Activated CD4-positive, CD25-positive, alpha-beta regulatory T cell treated with anti-CD3 and anti-CD28 coated beads, Interleukin-2, amount 50 U/mL, for 72 hours (primary cell): ENCODE results near the gene HIGD2A.

Source experiments
- DNase-seq: peaks from one replicate; pipeline ENCODE4 v3.0.0; 2021

Gene HIGD2A, protein sequence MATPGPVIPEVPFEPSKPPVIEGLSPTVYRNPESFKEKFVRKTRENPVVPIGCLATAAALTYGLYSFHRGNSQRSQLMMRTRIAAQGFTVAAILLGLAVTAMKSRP

DNA sequence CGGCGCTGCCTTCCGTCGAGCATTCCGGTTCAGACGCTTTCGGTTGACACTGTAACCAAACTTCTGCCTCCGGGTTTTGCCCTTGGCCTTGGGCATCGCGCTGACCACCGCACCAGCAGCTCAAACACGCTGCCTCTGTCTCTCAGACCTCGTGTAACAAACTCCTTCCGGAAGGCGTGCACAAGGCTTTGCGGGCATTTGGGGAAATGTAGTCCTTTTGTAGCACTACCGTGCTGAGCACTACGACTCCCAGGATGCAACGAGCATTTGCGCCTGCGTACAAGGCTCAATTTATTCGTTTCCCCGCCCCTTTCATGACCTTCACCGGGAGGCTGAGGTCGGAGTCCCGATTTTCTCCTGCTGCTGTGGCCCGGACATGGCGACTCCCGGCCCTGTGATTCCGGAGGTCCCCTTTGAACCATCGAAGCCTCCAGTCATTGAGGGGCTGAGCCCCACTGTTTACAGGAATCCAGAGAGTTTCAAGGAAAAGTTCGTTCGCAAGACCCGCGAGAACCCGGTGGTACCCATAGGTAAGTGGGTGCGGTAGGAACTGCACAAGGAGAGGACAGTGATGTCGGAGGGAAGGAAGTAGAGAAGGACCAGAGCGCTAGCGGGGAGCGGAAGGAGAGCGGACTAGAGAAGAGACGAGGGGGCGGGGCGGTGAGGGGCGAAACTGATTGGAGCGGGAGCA lies at the start of gene HIGD2A, which contains the start of gene NOP16:
Gene HIGD2A (plus strand): TSS at position 308 of the 691 bp plus-strand sequence. CDS start 69 bp downstream, at position 377.
Gene NOP16 (minus strand): TSS at position 155 of the 691 bp plus-strand sequence. CDS start 59 bp downstream, at position 96.
- peak; percentile 96 for DNase-seq

DNA sequence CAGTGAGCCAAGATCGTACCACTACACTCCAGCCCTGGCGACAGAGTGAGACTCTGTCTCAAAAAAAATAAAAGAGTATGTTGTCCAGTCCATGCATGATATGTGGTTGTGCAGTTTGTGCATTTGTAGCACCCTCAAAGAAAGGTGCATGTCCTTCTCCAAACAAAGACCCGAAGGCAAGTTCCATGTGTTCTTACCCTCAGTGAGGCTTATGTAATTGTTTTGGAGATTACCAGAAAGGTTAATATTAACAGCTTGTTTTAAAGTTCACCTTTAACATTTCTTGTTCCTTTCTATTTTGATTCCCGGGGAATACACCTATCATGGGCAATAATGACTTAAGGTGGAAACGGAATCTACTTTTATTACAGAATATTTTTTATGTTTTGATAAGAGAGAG lies 49.2 kb upstream of the HIGD2A start:
- no peak for DNase-seq

DNA sequence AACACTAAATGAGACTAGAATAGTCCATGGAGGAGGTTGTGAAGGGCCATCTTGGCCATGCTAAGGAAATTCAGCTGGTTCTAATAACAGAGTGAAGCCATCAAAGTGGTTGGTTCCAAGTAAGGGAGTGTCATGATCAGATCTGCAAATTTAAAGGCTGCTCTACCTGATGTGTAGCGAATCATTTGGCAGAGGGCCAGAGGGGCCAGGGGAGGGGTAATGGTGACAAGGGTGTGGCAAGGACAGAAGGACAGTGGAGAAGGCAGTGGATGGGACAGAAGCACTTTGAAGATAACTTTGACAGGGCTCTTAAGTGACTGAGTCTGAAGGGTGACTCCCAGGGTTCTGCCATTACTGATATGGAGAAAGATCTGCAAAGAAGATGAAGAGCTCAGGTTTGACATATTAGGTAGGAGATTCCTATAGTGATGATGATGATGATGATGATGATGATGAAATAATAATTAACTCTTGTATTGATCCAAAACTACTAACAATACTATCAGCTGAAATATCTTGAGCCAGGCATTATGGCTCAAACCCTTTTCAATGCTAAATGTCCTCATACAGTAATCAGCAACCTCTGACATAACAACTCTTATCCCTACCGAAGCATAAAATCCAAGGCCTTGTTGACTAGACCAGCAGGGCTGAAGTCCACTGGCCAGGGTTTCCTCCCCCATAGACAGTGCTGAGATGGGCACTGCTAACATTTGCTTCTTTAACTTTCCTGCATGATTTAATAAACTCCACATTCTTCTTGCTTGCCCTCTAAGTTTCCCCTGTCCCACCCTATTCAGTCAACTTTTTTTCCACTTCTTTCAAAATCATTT lies 47.0 kb upstream of the HIGD2A start:
- no peak for DNase-seq

DNA sequence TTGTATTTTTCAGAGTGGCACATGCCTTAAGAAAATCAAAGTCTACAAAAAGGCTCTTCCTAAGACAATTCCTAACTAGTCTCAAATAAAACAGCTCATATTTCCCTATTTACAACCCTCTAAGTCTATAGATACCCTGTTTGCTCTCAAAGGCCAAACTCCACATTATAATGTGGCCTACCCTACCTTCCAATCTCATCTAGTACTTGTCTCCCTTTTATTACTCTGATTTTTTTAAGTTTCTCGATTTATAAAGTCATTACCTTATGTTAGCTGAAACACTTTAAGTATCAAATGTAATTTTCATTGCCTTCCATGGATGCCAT lies 46.4 kb upstream of the HIGD2A start:
- no peak for DNase-seq

DNA sequence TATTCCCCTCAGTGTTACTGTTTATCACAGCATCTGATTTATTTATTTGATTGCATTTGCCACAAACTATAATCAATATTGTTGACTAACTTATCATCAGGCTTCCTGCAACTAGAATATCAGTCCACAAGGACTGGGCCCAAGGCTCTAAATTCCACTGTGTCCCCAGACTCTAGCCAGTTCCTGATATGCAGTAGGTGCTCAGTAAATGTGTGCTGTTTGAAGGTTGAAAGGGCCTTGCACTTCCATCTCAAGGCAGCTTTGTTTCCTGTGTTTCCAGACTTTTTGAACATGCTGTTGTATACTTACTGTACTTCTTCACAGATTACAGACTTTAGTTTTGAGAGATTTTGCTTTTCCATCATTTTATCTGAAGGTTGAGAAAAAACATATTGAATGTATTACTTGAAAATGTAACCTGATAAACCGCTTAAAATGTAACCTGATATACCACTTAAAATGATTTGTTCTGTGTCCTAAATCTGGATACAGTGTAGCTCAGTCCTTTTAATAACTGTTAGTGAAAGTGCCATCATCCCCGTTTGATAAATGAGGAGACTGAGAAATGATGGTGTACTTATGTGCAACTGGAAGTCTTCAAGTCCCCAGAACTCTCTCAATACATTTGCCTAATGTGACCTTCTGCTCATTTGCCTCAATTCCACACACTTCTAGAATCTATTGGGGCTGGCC lies 45.6 kb upstream of the HIGD2A start:
- DNase-seq: no peak

DNA sequence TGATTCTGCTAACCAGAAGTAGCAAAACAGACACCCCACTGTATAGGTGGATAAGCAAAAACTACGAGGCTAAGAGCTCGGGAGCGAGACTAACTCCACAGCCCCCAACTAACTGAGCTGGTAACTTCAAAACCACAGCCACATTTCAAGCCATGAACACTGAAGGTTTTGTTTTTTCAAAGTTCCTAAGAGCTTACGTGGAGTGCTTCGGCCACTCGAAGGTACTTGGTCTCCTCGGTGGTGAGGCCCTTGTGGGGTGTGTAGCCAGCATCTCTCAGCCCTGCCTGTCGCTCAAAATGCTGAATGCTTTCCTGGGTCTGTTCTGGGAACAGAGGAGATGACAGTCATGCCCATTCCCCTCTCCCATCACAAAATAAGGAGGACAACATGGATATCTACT lies 38.1 kb upstream of the HIGD2A start:
- no peak for DNase-seq

DNA sequence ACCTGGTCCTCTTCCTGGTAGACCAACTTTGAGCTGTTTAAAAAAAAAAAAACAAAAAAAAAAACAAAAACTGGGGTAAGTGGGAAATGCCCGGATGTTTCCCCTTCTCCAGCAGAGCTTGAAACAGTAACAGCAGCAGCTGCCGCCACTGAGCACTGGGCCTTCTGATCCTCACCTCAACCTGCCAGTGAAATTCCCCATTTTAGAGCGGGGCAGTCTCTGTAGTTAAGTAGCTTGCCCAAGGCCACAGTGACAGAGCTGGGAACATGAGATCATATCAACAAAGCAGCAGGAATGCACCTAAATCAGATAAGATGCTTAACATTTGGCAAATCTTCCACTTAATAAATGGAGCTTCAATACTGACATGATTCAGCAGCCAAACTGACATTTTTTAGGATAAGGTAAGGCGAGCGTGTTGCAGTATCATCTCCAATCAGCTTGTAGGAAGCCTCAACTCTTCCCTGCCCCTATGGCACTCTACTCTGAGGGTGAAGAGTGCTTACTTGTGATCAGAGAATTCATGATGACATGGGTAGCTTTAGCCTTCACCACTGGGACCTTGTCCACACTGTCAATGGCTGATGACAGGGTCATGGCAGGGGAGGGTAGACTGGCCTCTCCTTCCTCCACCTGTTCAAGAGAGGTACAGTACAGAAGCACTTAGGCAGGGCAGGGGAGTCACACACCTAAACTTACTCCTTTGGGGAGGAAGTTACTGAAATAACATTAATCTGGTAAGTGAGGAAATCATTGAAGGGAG lies 36.3 kb upstream of the HIGD2A start:
- DNase-seq: no peak

DNA sequence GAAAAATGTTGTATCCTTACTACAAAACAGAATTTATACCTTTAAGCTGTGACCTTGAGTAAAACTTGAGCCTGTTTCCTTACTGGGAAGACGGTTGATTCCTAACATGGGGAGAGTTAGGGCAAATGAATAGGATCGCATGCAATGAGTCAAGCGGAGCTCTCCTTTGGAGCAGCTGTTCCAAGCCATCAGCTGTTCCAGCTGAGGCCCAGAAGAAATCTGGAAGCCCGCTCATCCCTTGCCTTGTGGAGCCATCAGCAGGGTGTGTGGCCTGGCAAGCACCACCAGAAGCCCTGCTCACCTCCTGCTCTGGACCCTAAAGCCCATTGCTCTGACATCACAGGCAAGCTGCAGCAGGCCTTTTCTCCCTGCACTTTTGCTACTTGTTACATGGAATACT lies 35.0 kb upstream of the HIGD2A start:
- no peak for DNase-seq

DNA sequence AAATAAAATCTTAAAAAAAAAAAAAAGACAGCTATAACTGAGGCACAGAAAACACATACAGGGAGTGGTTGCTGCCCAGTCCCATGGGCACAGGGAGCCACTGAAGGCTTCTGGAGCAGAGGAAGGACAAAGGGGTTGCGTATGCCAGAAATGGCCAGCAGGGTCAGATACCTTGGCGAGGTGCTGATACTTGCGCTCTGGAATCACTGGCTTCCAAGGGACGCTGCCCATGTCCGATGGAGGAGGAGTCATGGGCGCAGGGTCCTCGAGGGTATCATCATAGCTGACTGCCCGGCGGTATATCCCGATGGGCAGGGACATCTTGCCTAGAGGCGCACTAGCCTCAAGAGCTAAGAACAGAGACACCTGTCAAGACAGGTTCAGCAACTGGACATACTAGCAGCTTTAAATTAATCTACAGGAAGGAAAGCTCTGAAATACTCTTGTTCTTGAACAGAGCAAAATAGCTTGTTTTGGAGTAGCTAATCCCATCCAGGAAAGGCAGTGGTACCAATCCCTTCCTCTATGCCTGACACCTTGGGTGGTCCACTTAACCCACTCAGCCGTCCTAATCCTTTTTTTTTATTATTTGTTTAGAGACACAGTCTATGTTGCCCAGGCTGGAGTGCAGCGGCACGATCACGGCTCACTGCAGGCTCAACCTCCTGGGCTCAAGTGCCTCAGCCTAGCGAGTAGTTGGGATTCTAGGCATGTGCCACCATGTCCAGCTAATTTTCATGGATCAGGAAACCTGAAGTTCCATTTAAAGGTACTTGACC lies 33.0 kb upstream of the HIGD2A start:
- DNase-seq: no peak

DNA sequence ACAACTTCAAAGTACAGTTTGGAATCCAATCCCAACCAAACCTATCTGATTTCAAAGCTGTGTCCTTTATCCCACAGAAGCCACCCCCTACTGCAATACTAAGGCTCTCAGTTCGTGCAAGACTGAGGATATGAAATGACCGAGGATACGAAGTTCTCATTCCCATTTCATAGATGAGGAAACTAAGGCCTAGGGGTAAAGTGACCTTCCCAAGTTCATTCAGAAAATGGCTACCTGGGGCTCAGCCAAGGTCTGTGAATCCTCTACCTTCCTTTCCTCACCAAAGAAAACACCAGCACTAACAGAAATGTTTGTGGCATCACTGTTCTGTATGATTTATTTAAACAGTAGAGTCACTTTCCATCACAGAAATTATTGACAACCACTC lies 32.4 kb upstream of the HIGD2A start:
- no peak for DNase-seq

DNA sequence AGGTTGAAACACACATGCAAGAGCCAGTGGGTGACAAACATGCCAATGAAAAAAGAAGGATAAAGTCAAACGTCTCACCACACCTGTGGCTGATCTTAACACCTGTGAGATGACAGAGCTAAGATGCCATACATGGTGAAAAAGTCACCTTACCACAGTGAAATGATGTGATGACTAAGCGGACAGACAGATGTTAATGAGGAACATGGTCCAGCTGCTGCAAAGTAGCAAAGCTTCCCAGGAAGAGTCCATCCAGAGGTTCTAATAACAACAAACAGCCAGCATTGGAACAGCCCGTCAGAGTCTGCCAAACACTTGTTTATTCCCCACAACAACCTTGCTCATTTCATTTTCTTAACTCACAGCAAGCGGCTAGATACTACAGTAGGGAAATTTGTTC lies 28.9 kb upstream of the HIGD2A start:
- no peak for DNase-seq

DNA sequence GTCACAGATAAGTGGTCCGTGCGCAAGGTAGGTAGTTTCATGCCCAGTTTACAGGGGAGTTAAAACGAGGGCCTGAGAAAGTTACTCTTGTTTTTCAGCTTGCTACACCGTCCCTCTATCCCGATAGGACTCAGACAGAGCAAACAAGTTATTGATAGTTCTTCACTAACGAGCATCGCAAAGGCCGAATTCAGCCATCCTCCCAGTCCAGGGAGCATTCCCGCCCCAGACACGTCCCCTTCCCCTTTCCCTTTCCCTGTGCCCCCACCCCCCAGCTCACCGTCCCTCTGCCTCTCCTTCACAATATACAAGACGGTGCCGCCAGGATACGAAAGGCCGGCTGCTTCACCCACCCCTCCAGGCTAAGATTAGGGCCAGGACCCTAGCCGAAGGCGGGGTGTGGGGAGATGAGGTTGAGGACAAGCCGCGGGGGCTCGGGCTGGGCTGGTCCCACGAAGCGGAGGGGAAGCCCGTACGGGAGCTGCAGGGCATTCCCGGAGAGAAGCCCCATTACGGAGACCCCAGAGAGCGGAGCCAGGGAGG lies 27.6 kb upstream of the HIGD2A start:
- DNase-seq: peak; percentile 44

DNA sequence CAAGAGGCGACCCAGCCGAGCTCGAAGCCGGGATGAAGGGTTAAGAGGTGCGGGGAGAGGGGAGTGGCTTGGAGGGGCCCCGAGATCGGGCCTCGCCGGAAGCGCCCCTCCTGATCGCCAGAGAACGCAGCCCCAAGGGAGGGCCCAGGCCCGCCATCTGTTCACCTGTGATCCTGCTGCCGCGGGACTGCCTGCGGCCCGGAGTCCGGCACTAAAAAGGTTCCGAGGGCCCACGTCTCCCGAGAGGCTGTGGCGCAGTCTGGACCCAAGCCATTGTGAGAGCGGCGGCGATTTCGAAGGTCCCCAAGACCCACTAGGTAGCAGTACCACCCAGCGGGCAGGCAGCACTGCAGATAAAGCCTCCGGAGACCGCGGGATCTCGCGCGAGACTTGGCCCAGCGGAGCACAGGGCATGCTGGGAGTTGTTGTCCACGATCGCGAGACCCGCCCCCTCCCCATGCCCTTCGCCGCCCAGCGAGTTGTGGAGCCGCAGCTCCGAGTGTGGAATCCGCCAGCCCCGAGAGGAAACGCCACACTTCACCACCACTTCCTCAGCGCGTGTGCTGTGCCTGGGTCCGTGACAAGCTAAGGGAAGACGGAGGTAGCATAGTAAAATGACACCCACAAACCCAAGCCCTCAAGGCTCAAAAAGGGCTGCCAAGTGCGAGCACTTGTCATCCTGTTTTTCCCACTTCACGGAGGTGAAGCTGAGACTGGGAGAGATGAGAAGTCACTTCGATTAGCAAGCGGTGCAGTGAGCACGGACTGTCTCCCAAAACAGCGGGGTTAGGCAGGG lies 26.9 kb upstream of the HIGD2A start, which contains the start of gene KIAA1191:
Gene KIAA1191 (minus strand): TSS at position 328 of the 796 bp plus-strand sequence. CDS start 2,256 bp downstream, outside the sequence.
- peak; percentile 90 for DNase-seq

DNA sequence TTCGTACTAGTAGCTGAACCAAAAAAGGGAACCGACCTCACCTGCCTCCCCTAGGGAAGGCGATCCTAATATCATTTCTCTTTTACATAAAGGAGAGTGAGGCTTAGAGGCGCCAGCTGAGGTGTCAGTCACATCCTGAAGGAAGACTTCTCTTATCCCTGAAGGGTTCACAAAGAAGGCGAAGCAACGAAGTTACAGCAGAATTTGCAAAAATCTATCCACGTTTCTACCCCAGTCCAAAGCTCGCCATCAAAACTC lies 26.4 kb upstream of the HIGD2A start:
- no peak for DNase-seq

DNA sequence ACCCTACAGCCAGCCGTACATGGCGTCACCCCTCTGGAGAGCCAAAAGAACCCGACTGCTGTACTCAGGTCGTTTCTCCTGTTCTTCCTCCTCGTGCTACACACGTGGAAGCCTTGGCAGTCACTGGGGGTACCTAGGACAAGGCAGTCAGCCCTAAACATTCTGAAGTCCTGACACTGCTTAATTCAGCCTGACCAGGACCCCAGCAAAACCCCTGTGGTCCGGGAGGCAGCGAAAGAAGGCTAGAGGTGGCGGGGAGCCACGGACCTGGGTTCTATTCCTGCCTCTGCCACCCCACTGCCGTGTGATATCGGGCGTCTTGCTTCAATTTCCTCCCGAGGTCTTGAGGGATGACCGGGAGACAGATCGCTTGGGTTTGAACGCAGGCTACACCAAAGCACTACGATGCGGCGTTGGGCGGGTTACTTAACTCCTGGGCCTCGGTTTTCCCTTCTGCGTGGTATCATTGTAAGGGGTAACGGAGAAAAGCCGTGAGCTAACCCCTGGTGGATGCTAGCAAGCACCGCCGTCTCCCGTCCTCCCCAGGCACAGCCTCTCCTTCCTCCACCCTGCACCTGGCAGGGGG lies 23.7 kb upstream of the HIGD2A start:
- no peak for DNase-seq

DNA sequence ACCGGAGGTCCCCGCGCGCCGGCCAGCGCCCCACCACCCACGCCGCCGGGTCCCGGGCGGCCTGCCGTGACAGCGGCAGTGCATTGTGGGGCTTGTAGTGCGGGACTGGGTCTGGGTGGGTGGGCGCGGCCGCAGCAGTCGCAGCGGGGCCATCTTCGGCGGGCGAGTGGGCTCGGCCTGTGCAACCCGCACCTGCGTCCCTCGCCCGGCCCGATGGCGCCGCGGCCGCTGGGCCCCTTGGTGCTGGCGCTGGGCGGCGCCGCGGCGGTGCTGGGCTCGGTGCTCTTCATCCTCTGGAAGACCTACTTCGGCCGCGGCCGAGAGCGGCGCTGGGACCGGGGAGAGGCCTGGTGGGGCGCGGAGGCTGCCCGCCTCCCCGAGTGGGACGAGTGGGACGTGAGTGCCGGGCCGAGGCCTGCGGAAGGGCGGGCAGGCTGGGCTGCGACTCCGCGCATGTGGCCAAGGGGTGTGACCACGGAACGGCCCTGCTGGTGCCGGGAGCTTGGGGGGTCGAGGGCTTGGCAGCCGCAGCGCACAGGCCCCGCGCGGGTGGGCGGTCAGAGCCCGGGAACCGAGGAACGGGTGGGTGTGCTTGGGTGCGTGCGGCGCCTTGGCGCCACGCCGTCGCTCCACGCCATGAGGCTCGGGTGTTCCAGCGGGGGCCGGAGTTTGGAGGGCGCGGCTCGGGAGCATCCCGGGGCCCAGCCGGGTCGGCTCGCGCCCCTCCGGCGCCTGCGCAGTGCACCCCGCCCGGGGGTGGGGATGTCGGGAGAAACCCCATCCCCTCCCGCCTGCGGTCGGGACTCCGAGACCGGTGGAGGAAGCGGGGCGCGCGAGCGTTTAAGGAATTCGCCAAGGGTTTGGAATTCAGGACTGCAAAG lies 23.0 kb upstream of the HIGD2A start, which contains the start of gene ARL10:
Gene ARL10 (plus strand): TSS at position 137 of the 881 bp plus-strand sequence. CDS start 77 bp downstream, at position 214.
- peak; percentile 61 for DNase-seq

DNA sequence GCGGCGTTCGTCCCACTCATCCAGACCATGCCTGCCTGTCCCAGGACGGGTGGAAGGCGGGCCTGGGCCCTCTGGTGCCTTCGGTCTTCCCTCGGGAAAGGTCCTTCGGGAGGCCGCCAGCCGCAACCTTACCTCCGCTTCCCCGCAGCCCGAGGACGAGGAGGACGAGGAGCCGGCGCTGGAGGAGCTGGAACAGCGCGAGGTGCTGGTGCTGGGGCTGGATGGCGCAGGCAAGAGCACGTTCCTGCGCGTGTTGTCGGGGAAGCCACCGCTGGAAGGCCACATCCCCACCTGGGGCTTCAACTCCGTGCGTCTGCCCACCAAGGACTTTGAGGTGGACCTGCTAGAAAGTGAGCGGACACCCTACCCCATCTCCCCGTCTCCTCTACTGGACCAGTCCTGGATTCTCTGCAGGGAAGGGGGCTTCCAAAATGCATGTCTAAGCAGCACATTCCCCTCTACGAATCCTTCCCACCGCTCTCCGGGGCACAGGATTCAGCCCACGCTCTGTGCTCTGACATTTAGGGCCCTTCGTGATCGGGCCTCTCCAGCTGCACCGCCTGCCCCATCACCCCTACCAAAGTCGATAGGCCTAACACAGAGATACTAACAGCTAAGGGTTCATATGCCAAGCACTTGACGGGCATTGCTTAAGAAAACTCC lies 22.2 kb upstream of the HIGD2A start:
- DNase-seq: no peak

DNA sequence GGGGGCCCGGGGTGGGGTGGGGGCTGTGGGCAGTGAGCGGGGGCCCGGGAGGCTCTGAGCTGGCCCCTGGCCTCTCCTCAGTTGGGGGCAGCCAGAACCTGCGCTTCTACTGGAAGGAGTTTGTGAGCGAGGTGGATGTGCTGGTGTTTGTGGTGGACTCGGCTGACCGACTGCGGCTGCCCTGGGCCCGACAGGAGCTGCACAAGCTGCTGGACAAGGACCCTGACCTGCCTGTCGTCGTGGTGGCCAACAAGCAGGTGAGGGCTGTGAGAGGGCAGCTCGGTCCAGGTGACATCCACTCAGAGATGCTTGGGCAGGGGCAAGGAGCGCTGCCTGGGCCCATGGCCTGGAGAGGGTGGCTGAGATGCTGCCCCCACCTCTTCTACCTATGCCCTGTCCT lies 19.8 kb upstream of the HIGD2A start:
- DNase-seq: no peak
